NCI-H82 treated with DMSO at 0.1 percent for 48 hours (cell line): ENCODE measurements around the gene QPCT.
"Not testable (repeated sequence)": the region's sequence is repeated elsewhere in the genome, so short reads cannot be mapped to it uniquely, and the experiment has no call there.

ENCODE experiments used
- DNase-seq: peaks from one replicate; lab custom pipeline; 2025; ENCODE audit not compliant: unreplicated experiment; lab: John Stamatoyannopoulos, UW

Gene QPCT

GRCh38 chr2:37344453-37345361, at the start of gene QPCT:
Gene QPCT, plus strand, starts transcription at chr2:37344630. Its CDS starts 102 bp downstream, at chr2:37344732.
- no peak for DNase-seq

- DNase-seq: not testable (repeated sequence)
Measured at GRCh38 chr2:37294858-37295257, 49.6 kb upstream of the QPCT start.

GRCh38 chr2:37295469-37296073, 48.9 kb upstream of the QPCT start:
- no peak for DNase-seq

GRCh38 chr2:37297632-37298031, 46.8 kb upstream of the QPCT start:
- no peak for DNase-seq

GRCh38 chr2:37300146-37300545, 44.3 kb upstream of the QPCT start:
- no peak for DNase-seq

GRCh38 chr2:37300578-37300977, 43.9 kb upstream of the QPCT start:
- no peak for DNase-seq

- DNase-seq: no peak
Measured at GRCh38 chr2:37301408-37301807, 43.0 kb upstream of the QPCT start.

- no peak for DNase-seq
Measured at GRCh38 chr2:37302701-37303252, 41.7 kb upstream of the QPCT start.

- peak; percentile 62 for DNase-seq
Measured at GRCh38 chr2:37306024-37306423, 38.4 kb upstream of the QPCT start.

GRCh38 chr2:37307500-37307899, 36.9 kb upstream of the QPCT start:
- no peak for DNase-seq

GRCh38 chr2:37315364-37315763, 29.1 kb upstream of the QPCT start:
- no peak for DNase-seq

- no peak for DNase-seq
Measured at GRCh38 chr2:37316181-37316580, 28.2 kb upstream of the QPCT start.

- DNase-seq: no peak
Measured at GRCh38 chr2:37317746-37318145, 26.7 kb upstream of the QPCT start.

- DNase-seq: no peak
Measured at GRCh38 chr2:37318401-37318800, 26.0 kb upstream of the QPCT start.

GRCh38 chr2:37319754-37320609, 24.4 kb upstream of the QPCT start:
- DNase-seq: no peak

GRCh38 chr2:37321029-37321682, 23.3 kb upstream of the QPCT start:
- no peak for DNase-seq

GRCh38 chr2:37322368-37322767, 22.1 kb upstream of the QPCT start:
- DNase-seq: peak; percentile 82

GRCh38 chr2:37323176-37323780, 21.2 kb upstream of the QPCT start:
- DNase-seq: no peak

GRCh38 chr2:37323781-37324535, 20.5 kb upstream of the QPCT start:
- no peak for DNase-seq

- no peak for DNase-seq
Measured at GRCh38 chr2:37324536-37324785, 20.0 kb upstream of the QPCT start.
